HepG2 (cell line): ENCODE data around the gene WNT5B. TPM values are rescaled to one million over a fixed set of nuclear protein-coding genes. Genes with fewer than 3 reads are reported as not detected.

Experiments
- ARID5B ChIP-seq: IDR thresholded peaks from 2 replicates; pipeline ENCODE4 v1.4.0; 2020; ENCODE audit warnings: mild to moderate bottlenecking, missing genetic modification reagents
- ATF2 ChIP-seq: sonication (generic); formaldehyde crosslinking; IDR thresholded peaks from 2 replicates; pipeline ENCODE4 v1.4.0; 2020; ENCODE audit warnings: missing genetic modification reagents
- ATF6 ChIP-seq: sonication (generic); formaldehyde crosslinking; conservative IDR thresholded peaks from 2 replicates; pipeline ENCODE4 v1.4.0; 2020; ENCODE audit warnings: missing genetic modification reagents
- BRD4 ChIP-seq: sonication (generic); formaldehyde crosslinking; IDR thresholded peaks from 2 replicates; pipeline ENCODE4 v1.4.0; 2020; ENCODE audit warnings: missing genetic modification reagents
- CERS6 ChIP-seq: sonication (generic); formaldehyde crosslinking; IDR thresholded peaks from 2 replicates; pipeline ENCODE4 v1.5.0; 2020; ENCODE audit warnings: missing genetic modification reagents
- E2F2 ChIP-seq: sonication (generic); formaldehyde crosslinking; IDR thresholded peaks from 2 replicates; pipeline ENCODE4 v1.4.0; 2020; ENCODE audit warnings: missing genetic modification reagents, borderline replicate concordance
- KLF12 ChIP-seq: sonication (generic); formaldehyde crosslinking; IDR thresholded peaks from 2 replicates; pipeline ENCODE4 v1.4.0; 2020; ENCODE audit warnings: missing genetic modification reagents, borderline replicate concordance
- PAWR ChIP-seq: sonication (generic); formaldehyde crosslinking; IDR thresholded peaks from 2 replicates; pipeline ENCODE4 v1.4.0; 2020; ENCODE audit warnings: missing genetic modification reagents, mild to moderate bottlenecking, borderline replicate concordance
- RARA ChIP-seq: IDR thresholded peaks from 2 replicates; pipeline ENCODE4 v1.6.1; 2016; ENCODE audit warnings: missing genetic modification reagents, missing compliant biosample characterization
- SMAD1 ChIP-seq: sonication (generic); formaldehyde crosslinking; IDR thresholded peaks from 2 replicates; pipeline ENCODE4 v1.4.0; 2020; ENCODE audit warnings: missing genetic modification reagents, low read depth, mild to moderate bottlenecking, borderline replicate concordance
- SNAPC5 ChIP-seq: sonication (generic); formaldehyde crosslinking; IDR thresholded peaks from 2 replicates; pipeline ENCODE4 v1.8.1; 2023; ENCODE audit warnings: mild to moderate bottlenecking, missing genetic modification reagents, borderline replicate concordance
- TRIM24 ChIP-seq: sonication (generic); formaldehyde crosslinking; IDR thresholded peaks from 2 replicates; pipeline ENCODE4 v1.8.0; 2022; ENCODE audit warnings: mild to moderate bottlenecking, missing genetic modification reagents
- U2AF2 ChIP-seq: fragments of 200-400 bp; formaldehyde crosslinking; IDR thresholded peaks from 2 replicates; pipeline ENCODE4 v1.6.1; 2017; ENCODE audit warnings: low read depth, mild to moderate bottlenecking, low read length
- ZNF260 ChIP-seq: sonication (generic); formaldehyde crosslinking; IDR thresholded peaks from 2 replicates; pipeline ENCODE4 v1.4.0; 2020; ENCODE audit warnings: missing genetic modification reagents, low read depth, mild to moderate bottlenecking, borderline replicate concordance
- ZNF264 ChIP-seq: sonication (generic); formaldehyde crosslinking; IDR thresholded peaks from 2 replicates; pipeline ENCODE4 v1.4.0; 2020; ENCODE audit warnings: missing genetic modification reagents
- ZNF441 ChIP-seq: sonication (generic); formaldehyde crosslinking; IDR thresholded peaks from 2 replicates; pipeline ENCODE4 v1.7.0; 2021; ENCODE audit warnings: missing genetic modification reagents, borderline replicate concordance
- ZNF580 ChIP-seq: IDR thresholded peaks from 2 replicates; pipeline ENCODE4 v1.6.1; 2016; ENCODE audit warnings: low read depth, borderline replicate concordance
- ZNF747 ChIP-seq: sonication (generic); formaldehyde crosslinking; IDR thresholded peaks from 2 replicates; pipeline ENCODE4 v1.8.1; 2023; ENCODE audit warnings: missing genetic modification reagents, mild to moderate bottlenecking, borderline replicate concordance
- ZNF761 ChIP-seq: sonication (generic); formaldehyde crosslinking; conservative IDR thresholded peaks from 2 replicates; pipeline ENCODE4 v1.4.0; 2020; ENCODE audit warnings: mild to moderate bottlenecking, missing genetic modification reagents
- ZNF780A ChIP-seq: sonication (generic); formaldehyde crosslinking; IDR thresholded peaks from 2 replicates; pipeline ENCODE4 v1.8.0; 2022; ENCODE audit warnings: mild to moderate bottlenecking, missing genetic modification reagents, moderate library complexity
- ZNF850 ChIP-seq: sonication (generic); formaldehyde crosslinking; conservative IDR thresholded peaks from 2 replicates; pipeline ENCODE4 v1.9.0; 2021; ENCODE audit warnings: mild to moderate bottlenecking, missing genetic modification reagents
- polyA plus RNA-seq, 8 experiments: library from polyadenylated mRNA; depleted of rRNA in 3 of 8; stranded (reverse) in 7 of 8; unstranded in 1 of 8; fragments of >200 nt; fragmentation: Illumina TruSeq in 4 of 8; extraction: Trizol in 4 of 8; gene quantifications; 2 replicates each; pipeline versions ENCODE4 v1.2.1 to v1.2.3, GENCODE V29; 2011 to 2016; ENCODE audit warnings: low read depth in 4 of 8, missing spikeins in 1 of 8, mixed read lengths in 1 of 8; ENCODE audit not compliant: insufficient read depth in 1 of 8
- total RNA-seq, 5 experiments: library from RNA; depleted of rRNA; stranded (reverse); fragments of >200 nt; fragmentation: Illumina TruSeq; extraction: Trizol; gene quantifications; 2 replicates each; pipeline ENCODE4 v1.2.3, GENCODE V29; 2016; ENCODE audit warnings: low read depth in 1 of 5

WNT5B gene
- total and polyA plus RNA-seq, 2 of the 13 experiments (the other 11 are each of a cell fraction or from before 2014, with no cell fraction given): 0.04 TPM; not detected in 1

- TF ChIP-seq ZNF580 (CRISPR knock-in tag): no peak; the same call in 1 of the 2 replicates
- peak; percentile 85 for TF ChIP-seq ARID5B (CRISPR knock-in tag)
- TF ChIP-seq SMAD1 (CRISPR knock-in tag): no peak
- TF ChIP-seq ATF2 (CRISPR knock-in tag): no peak
- TF ChIP-seq E2F2 (CRISPR knock-in tag): no peak
- no peak for TF ChIP-seq ZNF850 (CRISPR knock-in tag)
- no peak for TF ChIP-seq ZNF747 (CRISPR knock-in tag)
- TF ChIP-seq TRIM24 (CRISPR knock-in tag): no peak
- no peak for TF ChIP-seq ZNF264 (CRISPR knock-in tag)
- TF ChIP-seq KLF12: no peak
- TF ChIP-seq ZNF780A (CRISPR knock-in tag): no peak
- TF ChIP-seq ZNF761: no peak
- TF ChIP-seq SNAPC5 (CRISPR knock-in tag): no peak
- TF ChIP-seq ATF6 (CRISPR knock-in tag): no peak
- no peak for TF ChIP-seq U2AF2
- no peak for TF ChIP-seq PAWR (CRISPR knock-in tag)
- no peak for TF ChIP-seq ZNF260 (CRISPR knock-in tag)
- TF ChIP-seq RARA: peak; percentile 97
- no peak for TF ChIP-seq BRD4 (CRISPR knock-in tag)
- TF ChIP-seq ZNF441 (CRISPR knock-in tag): no peak
- no peak for TF ChIP-seq CERS6 (CRISPR knock-in tag)
These were observed 37.7 kb downstream of the WNT5B start (continued) for GRCh38 chr12:1666685-1667162.
